Upper lobe of left lung (tissue), 6 donors: ENCODE results near the gene DICER1. TPM values are rescaled to one million over a fixed set of nuclear protein-coding genes. Genes with fewer than 3 reads are reported as not detected.

ENCODE experiments used
- ATAC-seq, 2 donors: fragments of 200-7000 bp; cut with Tn5 transposase; one replicate each; pipeline ENCODE4 v1.9.1; 2022; ENCODE audit warnings: mild to moderate bottlenecking in 2 of 2, moderate library complexity in 2 of 2; ENCODE audit not compliant: low FRiP score in 2 of 2
- DNase-seq, 2 donors: peaks; one replicate each; pipeline ENCODE4 v3.0.0-alpha.2; 2019 to 2020
- H3K27ac ChIP-seq, 4 donors: fragments of 200-600 bp; sonication (generic); one replicate each; pipeline ENCODE4 v1.5.1; 2016 to 2019
- H3K27me3 ChIP-seq, 4 donors: fragments of 200-600 bp; sonication (generic); one replicate each; pipeline ENCODE4 v1.5.1; 2017 to 2019
- H3K36me3 ChIP-seq, 4 donors: fragments of 200-600 bp; sonication (generic); one replicate each; pipeline ENCODE4 v1.5.1; 2016 to 2019
- H3K4me1 ChIP-seq, 4 donors: fragments of 200-600 bp; sonication (generic); one replicate each; pipeline ENCODE4 v1.5.1; 2018 to 2019
- H3K4me3 ChIP-seq, 4 donors: fragments of 200-600 bp; sonication (generic); one replicate each; pipeline ENCODE4 v1.5.1; 2017 to 2019; ENCODE audit warnings: mild to moderate bottlenecking in 2 of 4, moderate library complexity in 1 of 4
- H3K9me3 ChIP-seq, 4 donors: fragments of 200-600 bp; sonication (generic); one replicate each; pipeline ENCODE4 v1.5.1; 2018 to 2019
- CTCF ChIP-seq, 6 experiments: fragments of 450-650 bp in 4 of 6; fragments of 200-600 bp in 2 of 6; sonication (generic) in 2 of 6; IDR thresholded peaks; one replicate each; pipeline ENCODE4 v1.5.1; 2016 to 2019; ENCODE audit warnings: antibody characterized with exemption in 6 of 6
- EP300 ChIP-seq, 4 donors: sonication (generic); formaldehyde crosslinking; IDR thresholded peaks; one replicate each; pipeline ENCODE4 v1.5.1; 2017; ENCODE audit warnings: antibody characterized with exemption in 4 of 4, control low read depth in 2 of 4
- POLR2A ChIP-seq, 4 donors: fragments of 450-650 bp; IDR thresholded peaks; one replicate each; pipeline ENCODE4 v1.5.1; 2016 to 2017; ENCODE audit warnings: antibody characterized with exemption in 4 of 4, mild to moderate bottlenecking in 2 of 4
- POLR2AphosphoS5 ChIP-seq, 2 donors: sonication (generic); formaldehyde crosslinking; IDR thresholded peaks; one replicate each; pipeline ENCODE4 v1.5.1; 2017; ENCODE audit warnings: antibody characterized with exemption in 2 of 2
- WGBS, 2 donors: methylation state at CpG; one replicate each; pipeline ENCODE4 v1.1.5; 2017 to 2018; 5-methylcytosine and 5-hydroxymethylcytosine counted together
- total RNA-seq, 6 donors: library from RNA; depleted of rRNA in 4 of 6; stranded (reverse); fragments of >200 nt in 4 of 6; gene quantifications; one replicate each; pipeline versions ENCODE4 v1.1.0 to v1.2.1, GENCODE V29; 2016 to 2021
- donor health status: DM: no; HTN: no; CAD: no; lungs with moderate emphysema.
- donor health status: DM: no; HTN: yes; CAD: no; lungs with severe emphysema.

Gene DICER1
- total RNA-seq, 6 donors from 2014 or later = 57.7 to 106 (median 75.1) TPM

- H3K27ac ChIP-seq = no peak overlapping the region
Measured at GRCh38 chr14:95047754-95048153, 109.6 kb downstream of the DICER1 start.

GRCh38 chr14:95046711-95047681 is 110.3 kb downstream of the DICER1 start:
- Histone ChIP-seq H3K27ac (no peak overlapping the region), H3K27me3 (no peaks in the 10 kb centered on the region), H3K4me3 (no peak overlapping the region), H3K36me3 (no peaks in the 10 kb centered on the region), H3K9me3 (no peaks in the 10 kb centered on the region), H3K4me1 (no peaks in the 10 kb centered on the region)
- DNase-seq (peak in 1 of 2 donors; percentile 12), ATAC-seq (no peak)
- TF ChIP-seq POLR2A (IDR thresholded peaks at IDR 0.05) = no peak
- TF ChIP-seq EP300 (IDR thresholded peaks at IDR 0.05) = no peak
- no peak for TF ChIP-seq POLR2AphosphoS5 (IDR thresholded peaks at IDR 0.05)
- no peak for TF ChIP-seq CTCF (IDR thresholded peaks at IDR 0.05)
- WGBS, 2 donors = 61 to 64% methylated on average over 27 to 28 of the region's 28 CpGs

More at GRCh38 chr14:95047754-95048153, 109.6 kb downstream of the DICER1 start:
- DNase-seq (peak in 1 of 2 donors; percentile 11), ATAC-seq (no peak)
- TF ChIP-seq CTCF (IDR thresholded peaks at IDR 0.05) (no peak), EP300 (IDR thresholded peaks at IDR 0.05) (no peak), POLR2AphosphoS5 (IDR thresholded peaks at IDR 0.05) (no peak), POLR2A (IDR thresholded peaks at IDR 0.05) (no peak)
- Histone ChIP-seq H3K4me3 (no peak overlapping the region), H3K36me3 (no peaks in the 10 kb centered on the region), H3K4me1 (no peaks in the 10 kb centered on the region), H3K27me3 (no peaks in the 10 kb centered on the region), H3K9me3 (no peaks in the 10 kb centered on the region)
- 77 to 79% methylated on average over 7 of the region's 7 CpGs for WGBS, 2 donors

DNA sequence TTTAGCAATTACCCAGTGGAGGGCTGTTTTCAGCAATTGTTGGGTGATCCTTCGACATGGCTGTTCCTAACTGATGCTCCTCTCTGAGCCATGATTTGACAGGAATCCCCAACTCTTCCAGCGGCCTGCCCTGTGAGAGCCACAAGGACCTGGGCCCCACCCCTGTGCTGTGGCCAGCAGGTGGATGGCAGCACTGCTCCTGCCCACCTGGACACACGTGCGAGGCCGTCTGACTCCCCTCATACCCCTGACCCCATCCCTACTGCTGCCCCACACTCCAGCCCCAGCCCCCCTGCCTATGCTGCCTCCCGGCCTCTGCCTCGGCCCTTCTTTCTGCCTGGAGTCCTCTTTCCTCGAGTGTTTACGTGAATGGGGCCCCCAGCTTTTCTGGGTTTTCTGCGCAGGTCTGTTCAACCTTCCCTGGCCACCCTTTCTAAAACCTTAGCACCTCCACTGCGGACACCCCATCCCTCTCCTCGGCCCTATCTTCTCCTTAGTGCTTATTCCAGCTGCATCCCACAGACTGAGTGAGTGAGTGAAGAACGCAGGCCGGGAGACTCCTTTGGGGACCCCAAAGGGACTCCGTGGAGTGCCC is 111.4 kb downstream of the DICER1 start:
- WGBS, 2 donors = 84 to 91% methylated on average over 15 of the region's 15 CpGs
- Histone ChIP-seq H3K4me3 (no peak overlapping the region), H3K9me3 (no peaks in the 10 kb centered on the region), H3K27me3 (no peaks in the 10 kb centered on the region), H3K36me3 (no peaks in the 10 kb centered on the region), H3K27ac (no peak overlapping the region), H3K4me1 (no peaks in the 10 kb centered on the region)
- peak in 1 of 2 donors; percentile 3 for DNase-seq
- no peak for ATAC-seq
- TF ChIP-seq EP300 (IDR thresholded peaks at IDR 0.05) = no peak
- no peak for TF ChIP-seq POLR2AphosphoS5 (IDR thresholded peaks at IDR 0.05)
- no peak for TF ChIP-seq POLR2A (IDR thresholded peaks at IDR 0.05)
- no peak for TF ChIP-seq CTCF (IDR thresholded peaks at IDR 0.05)

DNA sequence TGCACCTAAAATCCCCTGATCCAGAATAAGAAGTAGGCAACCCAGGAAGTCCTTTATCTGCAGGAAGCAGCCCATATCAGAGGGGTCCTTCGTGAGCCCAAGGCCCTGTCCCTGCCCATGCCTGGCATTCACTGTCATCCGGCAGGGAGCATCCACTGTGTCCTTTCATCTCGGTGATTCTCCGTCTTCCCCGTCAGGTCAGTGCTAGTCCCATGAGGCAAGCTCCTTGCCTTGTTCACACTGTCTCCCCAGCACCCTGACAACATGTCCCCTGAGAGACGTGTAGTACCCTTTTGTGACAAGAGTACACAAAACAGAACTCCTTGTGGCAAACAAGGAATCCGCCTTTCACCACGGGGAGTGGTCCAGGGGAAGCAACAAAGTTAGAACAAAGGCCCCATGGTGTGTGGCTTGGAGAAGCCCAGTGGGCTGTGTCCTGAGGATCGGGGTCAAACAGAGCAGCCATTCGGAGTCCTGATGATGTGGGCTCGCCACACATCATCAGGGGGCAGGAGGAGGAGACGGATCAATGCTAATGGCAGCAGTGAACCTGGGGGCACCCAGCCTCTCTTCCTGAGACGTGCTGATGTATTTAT is 112.1 kb downstream of the DICER1 start:
- no peaks in the 10 kb centered on the region for H3K4me1 ChIP-seq
- no peaks in the 10 kb centered on the region for H3K36me3 ChIP-seq
- DNase-seq (peak in 1 of 2 donors; percentile 15), ATAC-seq (no peak)
- no peak for TF ChIP-seq CTCF (IDR thresholded peaks at IDR 0.05)
- TF ChIP-seq POLR2A (IDR thresholded peaks at IDR 0.05) = no peak
- no peak for TF ChIP-seq EP300 (IDR thresholded peaks at IDR 0.05)
- no peak for TF ChIP-seq POLR2AphosphoS5 (IDR thresholded peaks at IDR 0.05)
- 67 to 75% methylated on average over 13 of the region's 13 CpGs for WGBS, 2 donors
- H3K27me3 ChIP-seq = no peaks in the 10 kb centered on the region
- H3K4me3 ChIP-seq = no peak overlapping the region
- no peaks in the 10 kb centered on the region for H3K9me3 ChIP-seq
- H3K27ac ChIP-seq = no peak overlapping the region
